Measurements from ENCODE around the gene KCTD19.

KCTD19 gene

DNA sequence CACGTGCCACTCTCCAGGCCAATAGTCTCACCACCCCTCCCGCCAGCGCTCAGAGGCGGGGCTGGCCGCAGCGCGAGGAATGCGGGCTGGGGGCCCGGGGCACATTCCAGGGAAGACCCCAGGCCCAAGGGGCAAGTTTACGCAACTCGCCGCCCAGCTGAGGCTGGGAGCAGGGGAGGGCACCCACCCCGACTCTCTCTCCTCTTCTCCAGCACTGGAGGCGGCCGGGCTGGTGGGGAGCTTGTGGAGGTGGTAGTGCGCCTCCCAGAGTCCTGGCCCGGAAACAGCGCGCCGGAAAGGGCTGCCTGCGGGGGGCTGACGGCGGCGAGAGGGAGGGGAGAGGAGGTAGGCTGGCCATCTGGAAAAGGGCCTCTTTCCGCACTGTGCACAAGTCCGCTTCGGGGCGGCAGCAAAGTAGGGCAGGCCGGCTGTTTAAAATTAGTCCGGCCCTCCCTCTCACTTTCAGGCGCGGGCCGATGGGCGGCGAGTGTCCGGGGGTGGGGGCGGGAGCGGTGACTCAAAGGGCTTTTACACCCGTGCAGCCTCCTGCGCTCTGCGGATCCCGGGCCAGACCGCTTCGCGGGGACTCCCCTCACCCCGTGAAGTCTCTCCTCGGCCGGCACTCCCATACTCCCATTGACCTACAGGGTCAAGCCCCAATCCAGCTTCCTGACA, 80.3 kb downstream of the KCTD19 start:
- H3K4me1 ChIP-seq = peaks cover 86% of the 10 kb centered on the region
- peaks cover 51% of the 10 kb centered on the region for H4K20me1 ChIP-seq
- peak overlapping the region; percentile 84 for H3K27ac ChIP-seq
- peak overlapping the region; percentile 100 for H3K4me2 ChIP-seq
- H3K27me3 ChIP-seq = peaks cover 28% of the 10 kb centered on the region
- TF ChIP-seq Cebpa-rat (IDR thresholded peaks at IDR 0.05) = no peak
- H3K9ac ChIP-seq = peak overlapping the region; percentile 84
- H3K36me3 ChIP-seq = peaks cover 13% of the 10 kb centered on the region
- H3K9me3 ChIP-seq = no peaks in the 10 kb centered on the region
- peak overlapping the region; percentile 92 for H3K4me3 ChIP-seq

DNA sequence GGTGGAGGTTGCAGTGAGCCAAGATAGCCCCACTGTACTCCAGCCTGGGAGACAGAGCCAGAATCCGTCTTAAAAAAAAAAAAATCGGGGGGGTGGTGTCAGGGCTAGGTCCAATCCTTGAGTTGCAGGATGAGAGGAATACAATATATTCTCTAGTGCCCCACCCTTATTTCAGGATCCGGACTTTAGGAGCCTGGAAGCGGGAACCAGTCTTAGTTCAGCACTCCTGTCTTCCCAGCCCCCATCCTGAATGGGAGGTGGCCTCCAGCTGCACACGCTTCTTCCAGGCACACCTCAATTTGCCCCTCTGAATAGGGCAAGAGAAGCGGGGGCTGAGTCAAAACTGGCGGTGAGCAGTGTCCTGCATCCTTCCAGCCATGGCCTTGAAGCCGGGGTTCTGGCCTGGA, 80.9 kb downstream of the KCTD19 start:
- Histone ChIP-seq H3K27me3 (peaks cover 26% of the 10 kb centered on the region), H3K4me1 (peaks cover 84% of the 10 kb centered on the region), H4K20me1 (peaks cover 52% of the 10 kb centered on the region), H3K9ac (peak overlapping the region; percentile 84), H3K4me2 (peak overlapping the region; percentile 100), H3K4me3 (peak overlapping the region; percentile 92), H3K36me3 (peaks cover 14% of the 10 kb centered on the region), H3K27ac (peak overlapping the region; percentile 84), H3K9me3 (no peaks in the 10 kb centered on the region)
- no peak for TF ChIP-seq Cebpa-rat (IDR thresholded peaks at IDR 0.05)

DNA sequence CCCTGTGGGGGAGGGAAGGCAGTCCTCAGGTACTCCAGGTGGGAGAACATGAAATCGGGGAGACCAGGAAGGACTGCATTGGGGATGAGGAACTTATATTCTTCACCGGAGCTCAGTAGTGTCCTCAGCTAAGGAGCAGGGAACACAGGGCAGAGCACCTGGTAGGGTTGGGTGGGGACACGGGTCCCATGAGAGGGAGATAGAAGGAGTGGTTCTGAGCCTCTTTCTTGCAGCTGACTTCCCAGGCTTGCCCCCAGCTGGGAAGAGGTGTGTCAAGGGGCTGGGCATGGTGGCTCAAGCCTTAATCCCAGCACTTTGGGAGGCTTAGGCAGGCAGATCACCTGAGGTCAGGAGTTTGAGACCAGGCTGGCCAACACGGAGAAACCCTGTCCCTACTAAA, 81.4 kb downstream of the KCTD19 start:
- H3K4me1 ChIP-seq = peaks cover 79% of the 10 kb centered on the region
- peak overlapping the region; percentile 92 for H3K4me3 ChIP-seq
- H4K20me1 ChIP-seq = peaks cover 57% of the 10 kb centered on the region
- H3K27ac ChIP-seq = peak overlapping the region; percentile 84
- H3K9me3 ChIP-seq = no peaks in the 10 kb centered on the region
- H3K36me3 ChIP-seq = peaks cover 18% of the 10 kb centered on the region
- peak overlapping the region; percentile 100 for H3K4me2 ChIP-seq
- TF ChIP-seq Cebpa-rat (IDR thresholded peaks at IDR 0.05) = no peak
- H3K27me3 ChIP-seq = peaks cover 21% of the 10 kb centered on the region
- H3K9ac ChIP-seq = peak overlapping the region; percentile 84

DNA sequence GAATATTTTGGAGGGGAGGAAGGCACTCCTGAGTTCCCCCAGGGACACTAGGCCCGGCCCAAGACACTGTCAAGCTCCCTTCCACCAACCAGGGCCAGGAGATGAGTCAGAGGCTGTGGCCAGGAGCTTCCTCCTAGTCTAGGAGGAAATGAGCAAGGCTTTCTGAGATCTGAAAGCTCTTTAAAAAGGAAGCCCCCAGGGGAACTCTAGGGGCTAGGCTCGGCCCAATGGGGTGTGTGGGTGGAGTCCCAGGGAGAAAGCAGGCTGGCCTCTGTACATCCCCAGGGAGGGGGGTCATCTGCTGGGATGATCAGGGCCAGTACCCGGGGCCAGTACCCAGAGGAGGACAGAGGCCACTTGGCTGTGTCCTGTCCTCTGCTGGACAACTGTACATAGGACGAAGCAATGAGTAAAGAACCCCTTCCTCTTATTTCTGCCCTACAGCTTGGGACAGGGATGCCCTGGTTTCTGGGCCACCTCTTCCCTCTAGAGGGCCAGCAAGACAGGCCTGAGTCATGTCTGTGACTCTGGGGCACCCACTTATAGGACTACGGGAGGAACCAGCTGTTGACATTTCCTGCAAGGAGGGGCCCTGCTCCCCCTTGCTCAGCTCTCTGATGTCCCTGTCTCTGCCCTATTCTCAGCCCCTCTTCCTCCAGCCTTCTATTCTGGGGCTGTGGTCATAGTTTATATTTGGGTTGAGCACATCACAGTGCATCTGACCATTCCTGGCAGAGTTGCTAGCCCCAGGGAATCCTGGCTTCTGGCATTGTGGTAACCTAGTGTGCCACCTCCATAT, 82.0 kb downstream of the KCTD19 start:
- peak overlapping the region; percentile 84 for H3K27ac ChIP-seq
- H3K27me3 ChIP-seq = peaks cover 15% of the 10 kb centered on the region
- no peak for TF ChIP-seq Cebpa-rat (IDR thresholded peaks at IDR 0.05)
- no peaks in the 10 kb centered on the region for H3K9me3 ChIP-seq
- peak overlapping the region; percentile 100 for H3K4me2 ChIP-seq
- H3K4me3 ChIP-seq = peak overlapping the region; percentile 92
- peak overlapping the region; percentile 84 for H3K9ac ChIP-seq
- peaks cover 24% of the 10 kb centered on the region for H3K36me3 ChIP-seq
- peaks cover 73% of the 10 kb centered on the region for H3K4me1 ChIP-seq
- H4K20me1 ChIP-seq = peaks cover 63% of the 10 kb centered on the region

DNA sequence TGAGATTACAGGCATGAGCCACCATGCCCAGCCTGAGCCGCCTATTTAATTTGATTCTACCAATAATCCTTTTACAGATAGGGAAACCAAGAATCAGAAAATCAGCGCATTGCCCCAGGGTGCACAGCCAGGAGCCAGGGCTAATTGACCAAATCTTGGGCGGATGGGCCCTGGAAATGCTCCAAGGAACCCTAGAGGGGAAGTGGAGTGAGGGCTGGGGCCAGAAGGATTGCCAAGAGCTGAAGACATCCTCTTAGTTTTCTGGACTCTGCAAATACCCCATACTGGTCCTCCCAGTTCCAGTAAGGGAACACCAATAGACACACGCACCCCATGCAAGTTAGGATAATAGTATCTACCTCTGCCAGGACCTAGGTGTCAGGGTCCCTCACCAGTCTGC, 83.1 kb downstream of the KCTD19 start:
- H3K27ac ChIP-seq = peak overlapping the region; percentile 84
- H3K4me3 ChIP-seq = peak overlapping the region; percentile 92
- H3K4me1 ChIP-seq = peaks cover 62% of the 10 kb centered on the region
- no peak for TF ChIP-seq Cebpa-rat (IDR thresholded peaks at IDR 0.05)
- no peaks in the 10 kb centered on the region for H3K9me3 ChIP-seq
- H3K36me3 ChIP-seq = peaks cover 35% of the 10 kb centered on the region
- H3K27me3 ChIP-seq = peaks cover 4% of the 10 kb centered on the region; the same call in 1 of the 2 replicates
- H4K20me1 ChIP-seq = peaks cover 74% of the 10 kb centered on the region
- peak overlapping the region; percentile 100 for H3K4me2 ChIP-seq
- peak overlapping the region; percentile 84 for H3K9ac ChIP-seq

DNA sequence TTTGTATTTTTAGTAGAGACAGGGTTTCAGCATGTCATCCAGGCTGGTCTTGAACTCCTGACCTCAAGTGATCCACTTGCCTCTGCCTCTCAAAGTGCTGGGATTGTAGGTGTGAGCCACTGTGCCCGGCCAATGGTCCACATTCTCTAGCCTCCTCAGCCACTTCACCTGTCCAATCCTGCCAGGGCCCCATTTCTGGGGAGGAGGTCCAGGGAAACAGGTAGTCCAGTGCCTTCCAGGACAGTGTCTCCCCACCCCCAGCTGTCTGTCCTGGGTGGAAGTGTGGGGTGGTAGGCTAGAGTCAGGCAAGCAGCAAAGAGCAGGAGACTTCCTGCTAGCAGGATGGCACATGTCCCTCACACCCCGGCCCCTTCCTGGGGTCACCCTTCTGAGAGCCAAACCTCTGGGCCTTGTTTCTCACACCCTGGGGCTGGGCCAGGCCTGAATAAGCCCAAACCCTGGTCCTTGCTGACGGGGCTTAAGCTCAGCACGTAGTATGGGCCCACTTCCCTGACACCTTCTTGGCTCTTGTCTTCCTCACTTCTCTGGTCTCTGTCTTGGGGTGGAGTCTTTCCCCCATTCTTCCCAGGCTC, 84.3 kb downstream of the KCTD19 start:
- no peaks in the 10 kb centered on the region for H3K9me3 ChIP-seq
- peak overlapping the region; percentile 41; the same call in 1 of the 2 replicates for H3K9ac ChIP-seq
- peaks cover 48% of the 10 kb centered on the region for H3K36me3 ChIP-seq
- peaks cover 86% of the 10 kb centered on the region for H4K20me1 ChIP-seq
- peak overlapping the region; percentile 100 for H3K4me2 ChIP-seq
- H3K4me1 ChIP-seq = peaks cover 53% of the 10 kb centered on the region
- no peak for TF ChIP-seq Cebpa-rat (IDR thresholded peaks at IDR 0.05)
- H3K4me3 ChIP-seq = no peak overlapping the region
- peak overlapping the region; percentile 62 for H3K27ac ChIP-seq
- H3K27me3 ChIP-seq = no peaks in the 10 kb centered on the region

DNA sequence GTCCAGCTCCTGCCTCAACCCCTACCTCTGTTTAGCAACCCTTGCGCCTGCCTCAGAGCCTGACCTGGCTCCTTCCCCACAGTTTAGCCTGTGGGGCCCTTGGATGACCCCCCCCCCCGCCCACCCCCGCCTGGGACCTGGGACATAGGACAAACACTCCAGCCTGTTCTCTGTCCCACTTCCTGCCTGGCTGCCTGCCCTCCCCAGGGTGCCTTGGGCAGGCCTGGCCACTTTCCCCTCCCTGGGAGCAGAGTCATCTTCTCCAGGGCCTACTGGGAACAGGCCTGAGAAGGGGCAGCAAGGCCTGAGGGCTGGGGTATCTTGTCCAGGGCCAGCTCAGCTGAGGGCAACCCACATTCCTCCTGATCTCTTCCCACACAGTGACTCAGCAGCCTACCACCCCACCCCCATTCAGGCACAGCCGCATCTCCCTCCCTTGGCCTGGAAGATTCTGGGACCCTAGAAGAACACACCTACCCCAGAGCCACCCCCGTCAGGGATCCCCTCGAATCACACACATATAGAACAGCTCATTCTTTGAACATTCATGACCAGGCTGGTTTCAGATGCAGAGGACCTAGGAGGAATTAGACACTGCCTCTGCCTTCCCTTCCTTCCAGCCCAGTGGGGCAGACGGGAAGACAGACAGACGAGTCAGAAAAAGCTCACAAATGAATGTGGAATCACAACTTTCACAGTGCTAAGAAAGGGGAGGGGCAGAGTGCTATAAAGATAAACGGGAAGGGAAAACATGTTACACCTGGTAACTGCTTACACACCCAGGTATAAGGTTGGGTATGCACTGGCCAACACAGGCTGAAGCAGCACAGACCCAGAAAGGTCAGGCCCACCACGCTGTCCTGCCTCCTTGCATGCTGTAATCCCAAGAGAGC, 85.3 kb downstream of the KCTD19 start:
- Histone ChIP-seq H3K36me3 (peaks cover 55% of the 10 kb centered on the region), H4K20me1 (peaks cover 87% of the 10 kb centered on the region), H3K27me3 (no peaks in the 10 kb centered on the region), H3K9me3 (no peaks in the 10 kb centered on the region), H3K27ac (peak overlapping the region; percentile 49; the same call in 1 of the 2 replicates), H3K4me1 (peaks cover 54% of the 10 kb centered on the region), H3K4me3 (no peak overlapping the region), H3K9ac (0 out of 2 replicates have a peak overlapping the region, but pooled peaks have one; percentile 41), H3K4me2 (peak overlapping the region; percentile 100)
- TF ChIP-seq Cebpa-rat (IDR thresholded peaks at IDR 0.05) = no peak

DNA sequence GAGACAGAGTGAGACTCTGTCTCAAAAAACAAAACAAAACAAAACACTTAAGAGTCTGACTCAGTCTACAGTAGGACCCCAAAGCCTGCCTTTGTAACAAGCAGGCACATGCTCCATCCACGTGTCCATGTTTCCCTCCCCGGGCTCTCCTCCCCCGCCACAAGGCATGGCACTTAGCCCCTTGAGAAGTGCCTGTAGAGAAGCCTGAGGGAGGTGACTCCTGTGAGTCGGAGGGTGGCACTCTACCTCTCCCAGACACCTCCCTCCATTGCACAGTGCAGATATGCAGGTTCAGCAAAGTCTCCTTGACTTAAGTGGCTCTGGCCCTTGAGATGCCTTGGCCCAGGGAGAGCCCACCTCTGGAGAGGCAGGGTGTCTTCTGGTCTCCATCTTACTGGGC, 86.0 kb downstream of the KCTD19 start:
- peaks cover 63% of the 10 kb centered on the region for H3K36me3 ChIP-seq
- H3K9me3 ChIP-seq = no peaks in the 10 kb centered on the region
- no peak for TF ChIP-seq Cebpa-rat (IDR thresholded peaks at IDR 0.05)
- no peak overlapping the region for H3K9ac ChIP-seq
- H3K27me3 ChIP-seq = no peaks in the 10 kb centered on the region
- H3K4me3 ChIP-seq = no peak overlapping the region
- H3K27ac ChIP-seq = no peak overlapping the region; the same call in 1 of the 2 replicates
- H4K20me1 ChIP-seq = peaks cover 80% of the 10 kb centered on the region
- H3K4me1 ChIP-seq = peaks cover 55% of the 10 kb centered on the region
- H3K4me2 ChIP-seq = no peak overlapping the region
